Stimulated activated CD8-positive, alpha-beta memory T cell treated with anti-CD3 and anti-CD28 coated beads, Interleukin-12 subunit alpha, Interleukin-12 subunit beta, amount 100 ng/mL, for 4 hours (primary cell): ENCODE measurements around the gene PCDHGA7.
"Not testable (repeated sequence)": the region's sequence is repeated elsewhere in the genome, so short reads cannot be mapped to it uniquely, and the experiment has no call there.

ENCODE experiments used
- DNase-seq: peaks from one replicate; pipeline ENCODE4 v3.0.0-alpha.2; 2020; ENCODE audit warnings: low read depth

Gene PCDHGA7

DNA sequence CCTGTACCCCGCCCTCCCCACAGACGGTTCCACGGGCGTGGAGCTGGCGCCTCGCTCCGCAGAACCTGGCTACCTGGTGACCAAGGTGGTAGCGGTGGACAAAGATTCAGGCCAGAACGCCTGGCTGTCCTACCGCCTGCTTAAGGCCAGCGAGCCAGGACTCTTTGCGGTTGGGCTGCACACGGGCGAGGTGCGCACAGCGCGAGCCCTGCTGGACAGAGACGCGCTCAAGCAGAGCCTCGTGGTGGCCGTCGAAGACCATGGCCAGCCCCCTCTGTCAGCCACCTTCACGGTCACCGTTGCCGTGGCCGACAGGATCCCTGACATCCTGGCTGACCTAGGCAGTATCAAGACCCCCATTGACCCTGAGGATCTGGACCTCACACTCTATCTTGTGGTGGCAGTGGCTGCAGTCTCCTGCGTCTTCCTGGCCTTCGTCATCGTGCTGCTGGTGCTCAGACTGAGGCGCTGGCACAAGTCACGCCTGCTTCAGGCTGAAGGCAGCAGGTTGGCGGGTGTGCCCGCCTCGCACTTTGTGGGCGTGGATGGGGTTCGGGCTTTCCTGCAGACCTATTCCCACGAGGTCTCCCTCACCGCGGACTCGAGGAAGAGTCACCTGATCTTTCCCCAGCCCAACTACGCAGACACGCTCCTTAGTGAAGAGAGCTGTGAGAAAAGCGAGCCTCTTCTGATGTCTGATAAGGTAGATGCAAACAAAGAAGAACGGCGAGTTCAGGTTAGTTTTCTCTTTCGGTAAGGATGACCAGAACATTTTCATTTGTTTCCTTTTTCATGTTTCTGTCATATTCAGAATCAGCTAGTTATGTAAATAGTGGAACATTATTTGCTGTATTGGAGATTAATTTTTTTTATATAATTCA lies 16.3 kb upstream of the PCDHGA7 start:
- DNase-seq = no peak

- DNase-seq = no peak
Measured at GRCh38 chr5:141369994-141370848, 12.3 kb upstream of the PCDHGA7 start, which contains the start of gene PCDHGB3. TSS of gene PCDHGB3 (plus strand) at chr5:141370242. CDS start at chr5:141370395, 153 bp downstream.

GRCh38 chr5:141371572-141372475 lies 10.7 kb upstream of the PCDHGA7 start:
- no peak for DNase-seq

DNA sequence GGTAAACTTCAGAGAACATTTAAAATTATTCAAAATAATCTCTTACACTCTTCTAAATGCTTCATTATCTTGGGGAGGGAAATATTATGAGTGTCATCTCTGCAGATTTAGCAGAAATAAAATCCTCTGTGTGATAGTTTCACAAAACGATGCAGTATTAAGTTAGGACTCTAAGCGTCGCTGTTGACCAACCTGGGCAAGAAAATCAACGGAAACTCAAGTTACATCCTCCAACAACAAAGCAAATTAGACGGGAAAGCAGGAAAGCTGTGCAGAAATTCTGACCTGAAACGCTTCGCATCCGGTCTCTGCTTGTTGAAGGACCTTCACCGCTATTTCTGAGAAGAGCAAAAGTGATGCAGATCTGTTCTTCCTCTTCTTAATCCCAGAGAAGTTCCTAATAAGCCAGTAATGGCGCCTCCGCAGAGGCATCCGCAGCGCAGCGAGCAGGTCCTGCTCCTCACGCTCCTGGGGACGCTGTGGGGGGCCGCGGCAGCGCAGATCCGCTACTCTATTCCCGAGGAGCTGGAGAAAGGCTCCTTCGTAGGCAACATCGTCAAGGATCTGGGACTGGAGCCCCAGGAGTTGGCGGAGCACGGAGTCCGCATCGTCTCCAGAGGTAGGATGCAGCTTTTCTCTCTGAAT lies 8.7 kb upstream of the PCDHGA7 start, which contains the start of gene PCDHGA6:
PCDHGA6 (plus strand) TSS at position 219 of the 645 bp plus-strand sequence; CDS start at position 412, 193 bp downstream.
- no peak for DNase-seq

DNA sequence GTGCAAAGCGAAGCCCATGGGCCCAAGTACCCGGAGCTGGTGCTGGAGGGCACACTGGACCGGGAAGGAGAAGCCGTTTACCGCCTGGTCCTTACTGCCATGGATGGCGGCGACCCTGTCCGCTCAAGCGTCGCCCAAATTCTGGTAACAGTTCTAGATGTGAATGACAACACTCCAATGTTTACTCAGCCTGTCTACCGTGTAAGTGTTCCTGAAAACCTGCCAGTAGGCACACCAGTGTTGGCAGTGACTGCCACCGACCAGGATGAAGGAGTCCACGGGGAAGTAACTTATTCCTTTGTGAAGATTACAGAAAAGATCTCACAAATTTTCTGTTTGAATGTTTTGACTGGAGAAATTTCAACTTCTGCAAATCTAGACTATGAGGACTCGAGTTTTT lies 7.9 kb upstream of the PCDHGA7 start:
- DNase-seq = no peak

GRCh38 chr5:141375444-141376155 lies 6.9 kb upstream of the PCDHGA7 start:
- not testable (repeated sequence) for DNase-seq

DNA sequence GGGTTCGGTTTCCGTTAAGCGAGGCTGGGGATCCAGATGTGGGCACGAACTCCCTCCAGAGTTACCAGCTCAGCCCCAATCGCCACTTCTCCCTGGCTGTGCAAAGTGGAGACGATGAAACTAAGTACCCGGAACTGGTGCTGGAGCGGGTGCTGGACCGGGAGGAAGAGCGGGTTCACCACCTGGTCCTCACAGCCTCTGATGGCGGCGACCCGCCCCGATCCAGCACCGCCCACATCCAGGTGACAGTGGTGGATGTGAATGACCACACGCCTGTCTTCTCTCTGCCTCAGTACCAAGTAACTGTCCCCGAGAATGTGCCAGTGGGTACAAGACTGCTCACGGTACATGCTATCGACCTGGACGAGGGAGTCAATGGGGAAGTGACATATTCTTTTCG lies 803 bp downstream of the PCDHGA7 start:
- DNase-seq = no peak

- DNase-seq = no peak
Measured at GRCh38 chr5:141384471-141385267, 2.1 kb downstream of the PCDHGA7 start.

- DNase-seq = not testable (repeated sequence)
Measured at GRCh38 chr5:141387557-141388311, 5.2 kb downstream of the PCDHGA7 start, which contains the start of gene PCDHGB4. TSS of gene PCDHGB4 (plus strand) at chr5:141387698. CDS start at chr5:141387885, 187 bp downstream.

DNA sequence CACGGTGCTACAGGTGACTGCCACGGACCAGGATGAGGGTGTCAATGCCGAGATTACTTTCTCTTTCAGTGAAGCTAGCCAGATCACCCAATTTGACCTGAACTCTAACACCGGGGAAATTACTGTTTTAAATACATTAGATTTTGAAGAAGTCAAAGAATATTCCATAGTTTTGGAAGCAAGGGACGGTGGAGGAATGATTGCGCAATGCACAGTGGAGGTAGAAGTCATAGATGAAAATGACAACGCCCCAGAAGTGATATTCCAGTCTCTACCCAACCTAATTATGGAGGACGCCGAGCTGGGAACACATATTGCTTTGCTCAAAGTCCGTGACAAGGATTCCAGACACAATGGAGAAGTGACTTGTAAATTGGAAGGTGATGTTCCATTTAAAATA lies 6.1 kb downstream of the PCDHGA7 start:
- DNase-seq = no peak

DNA sequence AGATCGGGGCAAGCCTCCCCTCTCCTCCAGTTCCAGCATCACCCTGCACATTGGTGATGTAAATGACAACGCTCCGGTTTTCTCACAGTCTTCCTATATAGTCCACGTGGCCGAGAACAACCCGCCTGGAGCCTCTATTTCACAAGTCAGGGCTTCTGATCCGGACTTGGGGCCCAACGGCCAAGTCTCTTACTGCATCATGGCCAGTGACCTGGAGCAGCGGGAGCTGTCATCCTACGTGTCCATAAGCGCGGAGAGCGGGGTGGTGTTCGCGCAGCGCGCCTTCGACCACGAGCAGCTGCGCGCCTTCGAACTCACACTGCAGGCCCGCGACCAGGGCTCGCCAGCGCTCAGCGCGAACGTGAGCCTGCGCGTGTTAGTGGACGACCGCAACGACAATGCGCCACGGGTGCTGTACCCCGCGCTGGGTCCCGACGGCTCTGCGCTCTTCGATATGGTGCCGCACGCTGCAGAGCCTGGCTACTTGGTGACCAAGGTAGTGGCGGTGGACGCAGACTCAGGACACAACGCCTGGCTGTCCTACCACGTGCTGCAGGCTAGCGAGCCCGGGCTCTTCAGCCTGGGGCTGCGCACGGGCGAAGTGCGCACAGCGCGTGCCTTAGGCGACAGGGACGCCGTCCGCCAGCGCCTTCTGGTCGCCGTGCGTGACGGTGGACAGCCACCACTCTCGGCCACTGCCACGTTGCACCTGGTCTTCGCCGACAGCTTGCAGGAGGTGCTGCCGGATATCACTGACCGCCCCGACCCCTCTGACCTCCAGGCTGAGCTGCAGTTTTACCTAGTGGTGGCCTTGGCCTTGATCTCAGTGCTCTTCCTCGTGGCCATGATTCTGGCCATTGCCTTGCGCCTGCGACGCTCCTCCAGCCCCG lies 6.9 kb downstream of the PCDHGA7 start:
- no peak for DNase-seq

GRCh38 chr5:141392429-141393198 lies 10.1 kb downstream of the PCDHGA7 start, which contains the start of gene PCDHGA8:
TSS of gene PCDHGA8 (plus strand) at chr5:141392633. CDS start at chr5:141392814, 181 bp downstream.
- DNase-seq = no peak

DNA sequence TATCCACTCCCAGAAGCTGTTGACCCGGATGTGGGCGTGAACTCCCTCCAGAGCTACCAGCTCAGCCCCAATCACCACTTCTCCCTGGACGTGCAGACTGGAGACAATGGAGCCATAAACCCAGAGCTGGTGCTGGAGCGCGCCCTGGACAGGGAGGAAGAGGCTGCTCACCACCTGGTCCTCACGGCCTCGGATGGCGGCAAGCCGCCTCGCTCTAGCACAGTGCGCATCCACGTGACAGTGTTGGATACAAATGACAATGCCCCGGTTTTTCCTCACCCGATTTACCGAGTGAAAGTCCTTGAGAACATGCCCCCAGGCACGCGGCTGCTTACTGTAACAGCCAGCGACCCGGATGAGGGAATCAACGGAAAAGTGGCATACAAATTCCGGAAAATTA lies 10.7 kb downstream of the PCDHGA7 start:
- no peak for DNase-seq

DNA sequence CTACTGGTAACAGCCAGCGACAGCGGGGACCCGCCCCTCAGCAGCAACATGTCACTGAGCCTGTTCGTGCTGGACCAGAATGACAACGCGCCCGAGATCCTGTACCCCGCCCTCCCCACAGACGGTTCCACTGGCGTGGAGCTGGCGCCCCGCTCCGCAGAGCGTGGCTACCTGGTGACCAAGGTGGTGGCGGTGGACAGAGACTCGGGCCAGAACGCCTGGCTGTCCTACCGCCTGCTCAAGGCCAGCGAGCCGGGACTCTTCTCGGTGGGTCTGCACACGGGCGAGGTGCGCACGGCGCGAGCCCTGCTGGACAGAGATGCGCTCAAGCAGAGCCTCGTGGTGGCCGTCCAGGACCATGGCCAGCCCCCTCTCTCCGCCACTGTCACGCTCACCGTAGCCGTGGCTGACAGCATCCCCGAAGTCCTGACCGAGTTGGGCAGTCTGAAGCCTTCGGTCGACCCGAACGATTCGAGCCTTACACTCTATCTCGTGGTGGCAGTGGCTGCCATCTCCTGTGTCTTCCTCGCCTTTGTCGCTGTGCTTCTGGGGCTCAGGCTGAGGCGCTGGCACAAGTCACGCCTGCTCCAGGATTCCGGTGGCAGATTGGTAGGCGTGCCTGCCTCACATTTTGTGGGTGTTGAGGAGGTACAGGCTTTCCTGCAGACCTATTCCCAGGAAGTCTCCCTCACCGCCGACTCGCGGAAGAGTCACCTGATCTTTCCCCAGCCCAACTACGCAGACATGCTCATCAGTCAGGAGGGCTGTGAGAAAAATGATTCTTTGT lies 12.1 kb downstream of the PCDHGA7 start:
- DNase-seq = not testable (repeated sequence)

DNA sequence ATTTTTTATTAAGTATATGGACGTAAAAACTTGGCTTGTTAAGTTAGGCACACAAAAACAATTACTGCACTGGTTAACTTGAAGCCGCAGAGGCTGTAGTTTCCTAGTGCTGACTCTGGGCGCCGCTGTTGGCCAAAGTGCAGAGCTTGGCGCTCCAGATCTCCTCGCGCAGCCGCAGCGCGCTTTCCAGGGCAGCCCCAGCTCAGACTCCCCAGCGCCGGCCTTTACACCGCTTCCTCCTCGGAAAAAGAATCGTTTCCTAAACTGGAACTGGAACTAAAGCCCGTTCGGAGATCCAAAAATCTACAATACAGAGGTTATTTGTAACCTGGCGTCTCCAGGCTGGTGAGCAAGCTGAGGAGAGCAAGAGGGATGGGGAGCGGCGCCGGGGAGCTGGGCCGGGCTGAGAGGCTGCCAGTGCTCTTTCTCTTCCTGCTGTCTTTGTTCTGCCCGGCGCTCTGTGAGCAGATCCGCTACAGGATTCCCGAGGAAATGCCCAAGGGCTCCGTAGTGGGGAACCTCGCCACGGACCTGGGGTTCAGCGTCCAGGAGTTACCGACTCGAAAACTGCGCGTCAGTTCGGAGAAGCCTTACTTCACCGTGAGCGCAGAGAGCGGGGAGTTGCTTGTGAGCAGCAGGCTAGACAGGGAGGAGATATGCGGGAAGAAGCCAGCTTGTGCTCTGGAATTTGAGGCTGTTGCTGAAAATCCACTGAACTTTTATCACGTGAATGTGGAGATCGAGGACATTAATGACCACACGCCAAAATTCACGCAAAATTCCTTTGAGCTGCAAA lies 15.4 kb downstream of the PCDHGA7 start, which contains the start of gene PCDHGB5:
PCDHGB5 (plus strand) TSS at position 192 of the 796 bp plus-strand sequence; CDS start at position 373, 181 bp downstream.
- not testable (repeated sequence) for DNase-seq
